Measurements from ENCODE around the gene TNFRSF19.

- TF ChIP-seq CTCF (IDR thresholded peaks at IDR 0.05) (no peak), POLR2A (IDR thresholded peaks at IDR 0.05) (no peak)
Measured at GRCh38 chr13:23673867-23674605, 103.8 kb downstream of the TNFRSF19 start.
